ENCODE data around the gene FLT3LG.

FLT3LG gene

GRCh38 chr19:49432141-49433073, 41.6 kb upstream of the FLT3LG start:
- Histone ChIP-seq H3K9me3 (no peaks in the 10 kb centered on the region), H3K4me3 (ENCODE audit: low read depth in 1 of 2, low read length in 1 of 2) (no peak overlapping the region), H3K4me1 (ENCODE audit: control insufficient read depth in 1 of 2, insufficient read depth in 1 of 2, low read depth in 1 of 2, low read length in 1 of 2) (no peaks in the 10 kb centered on the region), H3K27me3 (peaks cover 100% of the 10 kb centered on the region), H3K36me3 (no peaks in the 10 kb centered on the region), H3K27ac (no peak overlapping the region)
- TF ChIP-seq CTCF (IDR thresholded peaks at IDR 0.05), result no peak

- H3K4me1 ChIP-seq (ENCODE audit: control insufficient read depth in 1 of 2, insufficient read depth in 1 of 2, low read depth in 1 of 2, low read length in 1 of 2), result no peaks in the 10 kb centered on the region
- H3K9me3 ChIP-seq, result no peaks in the 10 kb centered on the region
- H3K27ac ChIP-seq, result no peak overlapping the region
- H3K36me3 ChIP-seq, result no peaks in the 10 kb centered on the region
- no peak for TF ChIP-seq CTCF (IDR thresholded peaks at IDR 0.05)
- H3K27me3 ChIP-seq, result peaks cover 100% of the 10 kb centered on the region
- no peak overlapping the region for H3K4me3 ChIP-seq (ENCODE audit: low read depth in 1 of 2, low read length in 1 of 2)
Measured at GRCh38 chr19:49433240-49433901, 40.6 kb upstream of the FLT3LG start.

GRCh38 chr19:49434907-49435583, 39.0 kb upstream of the FLT3LG start:
- Histone ChIP-seq H3K4me3 (ENCODE audit: low read depth in 1 of 2, low read length in 1 of 2) (no peak overlapping the region), H3K27me3 (peaks cover 100% of the 10 kb centered on the region), H3K4me1 (ENCODE audit: control insufficient read depth in 1 of 2, insufficient read depth in 1 of 2, low read depth in 1 of 2, low read length in 1 of 2) (no peaks in the 10 kb centered on the region), H3K9me3 (no peaks in the 10 kb centered on the region), H3K27ac (no peak overlapping the region), H3K36me3 (no peaks in the 10 kb centered on the region)
- no peak for TF ChIP-seq CTCF (IDR thresholded peaks at IDR 0.05)

GRCh38 chr19:49435670-49436069, 38.3 kb upstream of the FLT3LG start:
- Histone ChIP-seq H3K4me3 (ENCODE audit: low read depth in 1 of 2, low read length in 1 of 2) (no peak overlapping the region), H3K9me3 (no peaks in the 10 kb centered on the region), H3K4me1 (ENCODE audit: control insufficient read depth in 1 of 2, insufficient read depth in 1 of 2, low read depth in 1 of 2, low read length in 1 of 2) (no peaks in the 10 kb centered on the region), H3K36me3 (no peaks in the 10 kb centered on the region), H3K27me3 (peaks cover 100% of the 10 kb centered on the region), H3K27ac (no peak overlapping the region)
- TF ChIP-seq CTCF (IDR thresholded peaks at IDR 0.05), result no peak

- peaks cover 100% of the 10 kb centered on the region for H3K27me3 ChIP-seq
- H3K4me1 ChIP-seq (ENCODE audit: control insufficient read depth in 1 of 2, insufficient read depth in 1 of 2, low read depth in 1 of 2, low read length in 1 of 2), result no peaks in the 10 kb centered on the region
- no peak overlapping the region for H3K27ac ChIP-seq
- H3K36me3 ChIP-seq, result no peaks in the 10 kb centered on the region
- H3K4me3 ChIP-seq (ENCODE audit: low read depth in 1 of 2, low read length in 1 of 2), result no peak overlapping the region
- TF ChIP-seq CTCF (IDR thresholded peaks at IDR 0.05), result no peak
- H3K9me3 ChIP-seq, result no peaks in the 10 kb centered on the region
Measured at GRCh38 chr19:49436381-49437017, 37.5 kb upstream of the FLT3LG start.
